ENCODE measurements around the gene RPRML. TPM values are rescaled to one million over a fixed set of nuclear protein-coding genes. Genes with fewer than 3 reads are reported as not detected.
"Not testable (repeated sequence)": the region's sequence is repeated elsewhere in the genome, so short reads cannot be mapped to it uniquely, and the experiment has no call there.

Gene RPRML
- total RNA-seq, 3 donors from 2014 or later: 0.26 to 0.44 TPM; not detected in 1

GRCh38 chr17:46995841-46996571 is 17.0 kb upstream of the RPRML start:
- DNase-seq: no peak
- no peaks in the 10 kb centered on the region for H3K4me1 ChIP-seq (ENCODE audit: low read depth)
- no peak for TF ChIP-seq CTCF (IDR thresholded peaks at IDR 0.05)
- H3K4me3 ChIP-seq: no peak overlapping the region
- H3K36me3 ChIP-seq (ENCODE audit: low read depth): no peaks in the 10 kb centered on the region
- H3K9me3 ChIP-seq: no peaks in the 10 kb centered on the region
- ATAC-seq: peak; percentile 47
- intact Hi-C loops (cut with DNase I, micrococcal nuclease): no loop called here

- ATAC-seq: no peak
- intact Hi-C loops (cut with DNase I, micrococcal nuclease): no loop called here
- Histone ChIP-seq H3K36me3 (ENCODE audit: low read depth) (no peaks in the 10 kb centered on the region), H3K4me1 (ENCODE audit: low read depth) (no peaks in the 10 kb centered on the region), H3K4me3 (no peak overlapping the region), H3K9me3 (no peaks in the 10 kb centered on the region)
- DNase-seq: no peak
- no peak for TF ChIP-seq CTCF (IDR thresholded peaks at IDR 0.05)
These were observed 15.9 kb upstream of the RPRML start for GRCh38 chr17:46994993-46995392.

- Histone ChIP-seq H3K4me1 (ENCODE audit: low read depth) (no peaks in the 10 kb centered on the region), H3K4me3 (no peak overlapping the region), H3K36me3 (ENCODE audit: low read depth) (no peaks in the 10 kb centered on the region), H3K9me3 (no peaks in the 10 kb centered on the region)
- DNase-seq (no peak), ATAC-seq (no peak)
- intact Hi-C loops (cut with DNase I, micrococcal nuclease): no loop called here
- TF ChIP-seq CTCF (IDR thresholded peaks at IDR 0.05): no peak
These were observed 12.6 kb upstream of the RPRML start for GRCh38 chr17:46991617-46992016.

- DNase-seq: no peak
- no peak for TF ChIP-seq CTCF (IDR thresholded peaks at IDR 0.05)
These were observed 10.8 kb upstream of the RPRML start for GRCh38 chr17:46989637-46990431.

GRCh38 chr17:46987927-46988326 is 8.9 kb upstream of the RPRML start:
- H3K4me3 ChIP-seq; H3K9me3 ChIP-seq; DNase-seq; intact Hi-C loops (cut with DNase I, micrococcal nuclease); ATAC-seq; H3K36me3 ChIP-seq (ENCODE audit: low read depth); H3K4me1 ChIP-seq (ENCODE audit: low read depth): not testable (repeated sequence)

More at GRCh38 chr17:46989637-46990431, 10.8 kb upstream of the RPRML start:
- no peaks in the 10 kb centered on the region for H3K4me1 ChIP-seq (ENCODE audit: low read depth)
- H3K4me3 ChIP-seq: no peak overlapping the region
- intact Hi-C loops (cut with DNase I, micrococcal nuclease): no loop called here
- H3K9me3 ChIP-seq: no peaks in the 10 kb centered on the region
- no peaks in the 10 kb centered on the region for H3K36me3 ChIP-seq (ENCODE audit: low read depth)
- no peak for ATAC-seq

GRCh38 chr17:46986366-46986765 is 7.3 kb upstream of the RPRML start:
- no peak for ATAC-seq
- intact Hi-C loops (cut with DNase I, micrococcal nuclease): no loop called here
- no peak for TF ChIP-seq CTCF (IDR thresholded peaks at IDR 0.05)

More at GRCh38 chr17:46986366-46986765, 7.3 kb upstream of the RPRML start:
- no peak for DNase-seq
- Histone ChIP-seq H3K36me3 (ENCODE audit: low read depth) (no peaks in the 10 kb centered on the region), H3K9me3 (no peaks in the 10 kb centered on the region), H3K4me1 (ENCODE audit: low read depth) (no peaks in the 10 kb centered on the region), H3K4me3 (no peak overlapping the region)
